Pancreas (tissue), 10 donors: Measurements from ENCODE around the gene TSNAX. TPM values are rescaled to one million over a fixed set of nuclear protein-coding genes. Genes with fewer than 3 reads are reported as not detected.
"Not testable (repeated sequence)": the region's sequence is repeated elsewhere in the genome, so short reads cannot be mapped to it uniquely, and the experiment has no call there.

Experiments used
- ATAC-seq, 4 donors: fragments of 200-7000 bp; cut with Tn5 transposase; one replicate each; pipeline versions ENCODE4 v1.8.0 to v1.9.1; 2020; ENCODE audit warnings: mild to moderate bottlenecking in 4 of 4, moderate library complexity in 4 of 4
- DNase-seq, 6 donors: peaks; one replicate each; pipeline ENCODE4 v3.0.0-alpha.2; 2020
- FAIRE-seq: peaks from 2 replicates; lab custom pipeline; 2012; peaks lifted over from hg19 to GRCh38; lab: Jason Lieb, UNC
- H3K27ac ChIP-seq, 4 donors: fragments of 200-600 bp; sonication (generic); 1 replicate in 3 of 4; 2 replicates in 1 of 4; pipeline versions ENCODE4 v1.5.0 to v1.8.0; 2020
- H3K27me3 ChIP-seq, 4 donors: fragments of 200-600 bp; one replicate each; pipeline ENCODE4 v1.8.0; 2021
- H3K36me3 ChIP-seq, 3 donors: fragments of 200-600 bp; sonication (generic) in 1 of 3; one replicate each; pipeline versions ENCODE4 v1.5.0 to v1.8.0; 2020 to 2021
- H3K4me1 ChIP-seq, 3 donors: fragments of 200-600 bp; one replicate each; pipeline ENCODE4 v1.8.0; 2021
- H3K4me3 ChIP-seq, 4 donors: fragments of 200-600 bp; sonication (generic) in 2 of 4; one replicate each; pipeline versions ENCODE4 v1.5.0 to v1.8.0; 2020 to 2021
- H3K9me3 ChIP-seq, 4 donors: fragments of 200-600 bp; one replicate each; pipeline ENCODE4 v1.8.0; 2021
- CTCF ChIP-seq, 4 donors: fragments of 200-600 bp; sonication (generic) in 3 of 4; IDR thresholded peaks; one replicate each; pipeline versions ENCODE4 v1.5.0 to v1.8.0; 2021; ENCODE audit warnings: antibody characterized with exemption in 4 of 4
- WGBS, 2 donors: extraction: QIAGEN DNeasy Blood & Tissue Kit; methylation state at CpG; one replicate each; pipeline ENCODE4 v1.1.7; 2013; 5-methylcytosine and 5-hydroxymethylcytosine counted together
- intact Hi-C, 3 donors: fragments of 100-400 bp; cut with DNase I; formaldehyde crosslinking; loops; one replicate each; pipeline versions ENCODE4 v1.11.1 to v1.14.2; 2022
- polyA plus RNA-seq, 2 donors: library from polyadenylated mRNA; stranded (reverse); fragments of 200-250 nt; gene quantifications; one replicate each; pipeline ENCODE4 v1.2.3, GENCODE V29; 2013
- total RNA-seq, 6 donors: library from RNA; stranded (reverse); fragmentation: NEBNext Ultra II Directional in 4 of 6; extraction: Animal tissue kit (Norgen Biotek cat#: 25700) in 4 of 6; gene quantifications; one replicate each; pipeline versions ENCODE4 v1.2.1 to v1.2.4, GENCODE V29; 2021 to 2023
- donor health status: healthy with polysubstance abuse.
- donor health status: DM: no; HTN: no; CAD: no; lungs with moderate emphysema.
- donor health status: DM: no; HTN: no; CAD: no.
- donor health status: control.
- donor health status: control.
- donor health status: Bipolar disorder and iron deficiency.
- donor health status: DM: yes; HTN: yes; CAD: no.
- donor health status: DM: no; HTN: no; CAD: no.
- donor health status: DM: no; HTN: no; CAD: no.
- donor health status: DM: yes; HTN: yes; CAD: no.

TSNAX gene
- total and polyA plus RNA-seq, 8 donors, result 5.1 to 18.2 (median 14.7) TPM

- WGBS, 2 donors, result 43 to 53% methylated on average over 3 of the region's 3 CpGs
- no peak overlapping the region for H3K4me3 ChIP-seq
- intact Hi-C loops, result no loop called here
- DNase-seq (no peak), ATAC-seq (peak in 2 of 4 donors; percentile 41 to 55), FAIRE-seq (no peak)
- no peaks in the 10 kb centered on the region for H3K4me1 ChIP-seq
- H3K27me3 ChIP-seq, result no peaks in the 10 kb centered on the region
- no peak for TF ChIP-seq CTCF (IDR thresholded peaks at IDR 0.05)
- H3K9me3 ChIP-seq, result no peaks in the 10 kb centered on the region
- H3K27ac ChIP-seq, result no peak overlapping the region
- H3K36me3 ChIP-seq, result no peaks in the 10 kb centered on the region
Measured at GRCh38 chr1:231584117-231584516, 55.6 kb downstream of the TSNAX start.

DNA sequence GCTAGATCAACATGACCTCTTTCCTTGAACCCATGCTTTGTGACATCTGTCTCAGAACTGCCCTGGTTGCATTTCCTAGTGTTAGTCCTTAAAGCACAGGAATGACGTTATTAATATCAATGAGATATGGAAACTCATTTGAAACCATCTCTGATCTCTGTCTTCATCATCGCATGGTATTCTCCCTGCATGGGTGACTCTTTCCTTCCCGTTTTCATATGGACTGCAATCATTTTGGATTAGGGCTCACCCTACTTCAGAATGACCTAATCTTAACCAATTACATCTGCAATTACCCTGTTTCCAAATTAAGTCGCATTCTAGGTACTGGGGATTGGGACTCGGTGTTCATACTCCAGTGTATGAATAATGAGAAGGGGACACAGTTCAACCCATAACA lies 56.5 kb downstream of the TSNAX start:
- intact Hi-C loops, result no loop called here
- no peak for DNase-seq
- no peaks in the 10 kb centered on the region for H3K9me3 ChIP-seq
- FAIRE-seq, result no peak
- no peak for ATAC-seq
- H3K4me3 ChIP-seq, result no peak overlapping the region
- no peaks in the 10 kb centered on the region for H3K4me1 ChIP-seq
- no peak overlapping the region for H3K27ac ChIP-seq
- TF ChIP-seq CTCF (IDR thresholded peaks at IDR 0.05), result no peak
- H3K27me3 ChIP-seq, result no peaks in the 10 kb centered on the region
- H3K36me3 ChIP-seq, result no peaks in the 10 kb centered on the region
- 74 to 86% methylated on average over 4 to 5 of the region's 5 CpGs for WGBS, 2 donors

GRCh38 chr1:231590453-231591198 lies 62.2 kb downstream of the TSNAX start:
- H3K36me3 ChIP-seq, result no peaks in the 10 kb centered on the region
- H3K27ac ChIP-seq, result no peak overlapping the region
- FAIRE-seq (peak; percentile 59), ATAC-seq (peak; percentile 68 to 95 (median 94)), DNase-seq (peak in 4 of 6 donors; percentile 6 to 54 (median 34))
- H3K4me3 ChIP-seq, result no peak overlapping the region
- no peaks in the 10 kb centered on the region for H3K4me1 ChIP-seq
- H3K9me3 ChIP-seq, result no peaks in the 10 kb centered on the region
- TF ChIP-seq CTCF (IDR thresholded peaks at IDR 0.05), result peak; percentile 17 to 55 (median 42)
- no peaks in the 10 kb centered on the region for H3K27me3 ChIP-seq
- WGBS, 2 donors, result 19 to 21% methylated on average over 12 of the region's 12 CpGs
- intact Hi-C loops, result loop anchor here in 2 of 3 donors (5.0 kb wide), 2 partner anchors 233 to 238 kb away; no protein-coding TSS in a partner anchor

DNA sequence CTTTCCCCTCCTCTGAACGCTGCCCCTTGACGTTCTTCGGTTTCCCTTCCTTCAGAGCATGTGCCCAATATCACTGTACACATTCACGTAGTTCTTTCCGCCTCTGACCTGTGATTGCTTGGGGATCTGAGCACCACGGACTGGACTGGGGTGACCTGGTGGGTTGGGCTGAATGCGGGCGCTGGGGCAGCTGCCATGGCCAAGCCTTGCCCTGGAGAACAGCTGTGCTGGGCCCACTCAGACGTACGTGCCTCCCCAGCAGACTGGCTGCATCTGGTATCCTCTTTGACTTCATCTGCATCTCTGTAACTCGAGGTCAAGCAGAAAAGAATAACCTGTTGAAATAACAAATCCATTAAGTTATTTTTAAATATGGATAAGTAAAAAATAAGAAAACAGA lies 63.0 kb downstream of the TSNAX start:
- Histone ChIP-seq H3K36me3 (no peaks in the 10 kb centered on the region), H3K4me1 (no peaks in the 10 kb centered on the region), H3K27ac (no peak overlapping the region), H3K27me3 (no peaks in the 10 kb centered on the region), H3K9me3 (no peaks in the 10 kb centered on the region), H3K4me3 (no peak overlapping the region)
- no peak for ATAC-seq
- TF ChIP-seq CTCF (IDR thresholded peaks at IDR 0.05), result no peak
- FAIRE-seq, result no peak
- no peak for DNase-seq
- WGBS, 2 donors, result 77 to 78% methylated on average over 11 of the region's 11 CpGs
- intact Hi-C loops, result loop anchor here in 2 of 3 donors (5.0 kb wide), 2 partner anchors 234 to 239 kb away; no protein-coding TSS in a partner anchor

GRCh38 chr1:231592809-231593208 lies 64.3 kb downstream of the TSNAX start:
- TF ChIP-seq CTCF (IDR thresholded peaks at IDR 0.05), result no peak
- Histone ChIP-seq H3K36me3 (no peaks in the 10 kb centered on the region), H3K27ac (no peak overlapping the region), H3K9me3 (no peaks in the 10 kb centered on the region), H3K27me3 (no peaks in the 10 kb centered on the region), H3K4me1 (no peaks in the 10 kb centered on the region), H3K4me3 (no peak overlapping the region)
- intact Hi-C loops, result loop anchor here in 2 of 3 donors (5.0 kb wide), 2 partner anchors 236 to 241 kb away; no protein-coding TSS in a partner anchor
- no peak for FAIRE-seq
- DNase-seq, result no peak
- 65 to 100% methylated on average over 1 of the region's 1 CpG for WGBS, 2 donors
- ATAC-seq, result no peak

DNA sequence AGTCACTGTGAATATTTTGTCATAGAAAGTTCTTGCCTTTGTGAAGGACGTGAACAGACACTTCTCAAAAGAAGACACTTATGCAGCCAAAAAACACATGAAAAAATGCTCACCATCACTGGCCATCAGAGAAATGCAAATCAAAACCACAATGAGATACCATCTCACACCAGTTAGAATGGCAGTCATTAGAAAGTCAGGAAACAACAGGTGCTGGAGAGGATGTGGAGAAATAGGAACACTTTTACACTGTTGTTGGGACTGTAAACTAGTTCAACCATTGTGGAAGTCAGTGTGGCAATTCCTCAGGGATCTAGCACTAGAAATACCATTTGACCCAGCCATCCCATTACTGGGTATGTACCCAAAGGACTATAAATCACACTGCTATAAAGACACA lies 64.8 kb downstream of the TSNAX start:
- FAIRE-seq, H3K27me3 ChIP-seq, H3K4me1 ChIP-seq, H3K36me3 ChIP-seq, H3K4me3 ChIP-seq, DNase-seq, H3K27ac ChIP-seq, ATAC-seq, H3K9me3 ChIP-seq: not testable (repeated sequence)
- intact Hi-C loops, result loop anchor here in 2 of 3 donors (5.0 kb wide), 2 partner anchors 236 to 241 kb away; no protein-coding TSS in a partner anchor
- WGBS, 2 donors, result 85 to 100% methylated on average over 1 of the region's 1 CpG
